ENCODE measurements around the gene TAF7L.

DNA sequence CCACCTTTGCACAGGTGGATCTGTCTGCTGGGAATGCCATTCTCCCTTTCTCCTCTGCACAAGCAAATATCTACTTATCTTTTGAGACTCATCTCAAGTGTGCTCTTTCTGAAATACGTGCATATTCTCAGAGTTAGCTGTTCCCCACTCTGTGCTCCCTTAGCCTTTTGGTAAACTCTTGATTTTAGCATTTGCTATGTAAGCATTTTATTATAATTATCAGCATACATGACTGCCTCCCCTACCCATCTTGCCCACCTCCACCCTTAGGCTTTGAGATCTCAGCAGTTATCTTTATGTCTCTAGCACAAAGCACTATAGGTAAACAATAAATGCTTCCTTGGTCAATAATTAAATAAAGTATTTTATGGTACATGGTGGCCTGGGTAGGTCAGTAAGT, 60.1 kb downstream of the TAF7L start:
- TF ChIP-seq, protein P1, sequence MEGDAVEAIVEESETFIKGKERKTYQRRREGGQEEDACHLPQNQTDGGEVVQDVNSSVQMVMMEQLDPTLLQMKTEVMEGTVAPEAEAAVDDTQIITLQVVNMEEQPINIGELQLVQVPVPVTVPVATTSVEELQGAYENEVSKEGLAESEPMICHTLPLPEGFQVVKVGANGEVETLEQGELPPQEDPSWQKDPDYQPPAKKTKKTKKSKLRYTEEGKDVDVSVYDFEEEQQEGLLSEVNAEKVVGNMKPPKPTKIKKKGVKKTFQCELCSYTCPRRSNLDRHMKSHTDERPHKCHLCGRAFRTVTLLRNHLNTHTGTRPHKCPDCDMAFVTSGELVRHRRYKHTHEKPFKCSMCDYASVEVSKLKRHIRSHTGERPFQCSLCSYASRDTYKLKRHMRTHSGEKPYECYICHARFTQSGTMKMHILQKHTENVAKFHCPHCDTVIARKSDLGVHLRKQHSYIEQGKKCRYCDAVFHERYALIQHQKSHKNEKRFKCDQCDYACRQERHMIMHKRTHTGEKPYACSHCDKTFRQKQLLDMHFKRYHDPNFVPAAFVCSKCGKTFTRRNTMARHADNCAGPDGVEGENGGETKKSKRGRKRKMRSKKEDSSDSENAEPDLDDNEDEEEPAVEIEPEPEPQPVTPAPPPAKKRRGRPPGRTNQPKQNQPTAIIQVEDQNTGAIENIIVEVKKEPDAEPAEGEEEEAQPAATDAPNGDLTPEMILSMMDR (IDR thresholded peaks at IDR 0.05 in 2 of 3, conservative IDR thresholded peaks at IDR 0.05 in 1 of 3; ENCODE audit: borderline replicate concordance in 1 of 3, insufficient read depth in 1 of 3, low read depth in 2 of 3, low read length in 2 of 3) = no peak
- TF ChIP-seq POLR2AphosphoS5 (IDR thresholded peaks at IDR 0.05; ENCODE audit: low read depth, low read length) (no peak), ZNF274 (IDR thresholded peaks at IDR 0.05; ENCODE audit: low read depth, low read length) (no peak), CEBPB (IDR thresholded peaks at IDR 0.05; ENCODE audit: low read depth) (no peak), EZH2 (IDR thresholded peaks at IDR 0.05) (no peak), POLR2A (IDR thresholded peaks at IDR 0.05; ENCODE audit: borderline replicate concordance, extremely low read depth, insufficient read depth, insufficient read length) (no peak), SIN3A (IDR thresholded peaks at IDR 0.05; ENCODE audit: low read depth) (no peak), EGR1 (IDR thresholded peaks at IDR 0.05; ENCODE audit: low read depth) (no peak), CBX3 (IDR thresholded peaks at IDR 0.05; ENCODE audit: low read depth) (no peak)
- TF ChIP-seq, protein P2, sequence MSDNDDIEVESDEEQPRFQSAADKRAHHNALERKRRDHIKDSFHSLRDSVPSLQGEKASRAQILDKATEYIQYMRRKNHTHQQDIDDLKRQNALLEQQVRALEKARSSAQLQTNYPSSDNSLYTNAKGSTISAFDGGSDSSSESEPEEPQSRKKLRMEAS (IDR thresholded peaks at IDR 0.05) = no peak
- TF ChIP-seq, protein P3, sequence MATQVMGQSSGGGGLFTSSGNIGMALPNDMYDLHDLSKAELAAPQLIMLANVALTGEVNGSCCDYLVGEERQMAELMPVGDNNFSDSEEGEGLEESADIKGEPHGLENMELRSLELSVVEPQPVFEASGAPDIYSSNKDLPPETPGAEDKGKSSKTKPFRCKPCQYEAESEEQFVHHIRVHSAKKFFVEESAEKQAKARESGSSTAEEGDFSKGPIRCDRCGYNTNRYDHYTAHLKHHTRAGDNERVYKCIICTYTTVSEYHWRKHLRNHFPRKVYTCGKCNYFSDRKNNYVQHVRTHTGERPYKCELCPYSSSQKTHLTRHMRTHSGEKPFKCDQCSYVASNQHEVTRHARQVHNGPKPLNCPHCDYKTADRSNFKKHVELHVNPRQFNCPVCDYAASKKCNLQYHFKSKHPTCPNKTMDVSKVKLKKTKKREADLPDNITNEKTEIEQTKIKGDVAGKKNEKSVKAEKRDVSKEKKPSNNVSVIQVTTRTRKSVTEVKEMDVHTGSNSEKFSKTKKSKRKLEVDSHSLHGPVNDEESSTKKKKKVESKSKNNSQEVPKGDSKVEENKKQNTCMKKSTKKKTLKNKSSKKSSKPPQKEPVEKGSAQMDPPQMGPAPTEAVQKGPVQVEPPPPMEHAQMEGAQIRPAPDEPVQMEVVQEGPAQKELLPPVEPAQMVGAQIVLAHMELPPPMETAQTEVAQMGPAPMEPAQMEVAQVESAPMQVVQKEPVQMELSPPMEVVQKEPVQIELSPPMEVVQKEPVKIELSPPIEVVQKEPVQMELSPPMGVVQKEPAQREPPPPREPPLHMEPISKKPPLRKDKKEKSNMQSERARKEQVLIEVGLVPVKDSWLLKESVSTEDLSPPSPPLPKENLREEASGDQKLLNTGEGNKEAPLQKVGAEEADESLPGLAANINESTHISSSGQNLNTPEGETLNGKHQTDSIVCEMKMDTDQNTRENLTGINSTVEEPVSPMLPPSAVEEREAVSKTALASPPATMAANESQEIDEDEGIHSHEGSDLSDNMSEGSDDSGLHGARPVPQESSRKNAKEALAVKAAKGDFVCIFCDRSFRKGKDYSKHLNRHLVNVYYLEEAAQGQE (IDR thresholded peaks at IDR 0.05; ENCODE audit: low read depth) = no peak
